Measurements from ENCODE around the gene ZNF700.
"Not testable (repeated sequence)": the region's sequence is repeated elsewhere in the genome, so short reads cannot be mapped to it uniquely, and the experiment has no call there.

Gene ZNF700

GRCh38 chr19:11987405-11988281, 62.7 kb downstream of the ZNF700 start:
- no peak for TF ChIP-seq CTCF (IDR thresholded peaks at IDR 0.05; ENCODE audit: borderline replicate concordance, insufficient read depth, low read depth, low read length)
- H3K4me3 ChIP-seq (ENCODE audit: low read depth, low read length) = peak overlapping the region; percentile 99

GRCh38 chr19:11989112-11989456, 64.2 kb downstream of the ZNF700 start:
- no peak for TF ChIP-seq CTCF (IDR thresholded peaks at IDR 0.05; ENCODE audit: borderline replicate concordance, insufficient read depth, low read depth, low read length)
- no peak overlapping the region for H3K4me3 ChIP-seq (ENCODE audit: low read depth, low read length)

- H3K4me3 ChIP-seq (ENCODE audit: low read depth, low read length) = not testable (repeated sequence)
Observed at GRCh38 chr19:11991921-11992320, 67.0 kb downstream of the ZNF700 start.

- no peak for TF ChIP-seq CTCF (IDR thresholded peaks at IDR 0.05; ENCODE audit: borderline replicate concordance, insufficient read depth, low read depth, low read length)
- no peak overlapping the region for H3K4me3 ChIP-seq (ENCODE audit: low read depth, low read length)
Observed at GRCh38 chr19:11995174-11995573, 70.3 kb downstream of the ZNF700 start.
